Osteoblast (primary cell): Measurements from ENCODE around the gene STRIT1. TPM values are rescaled to one million over a fixed set of nuclear protein-coding genes. Genes with fewer than 3 reads are reported as not detected.
"Not testable (repeated sequence)": the region's sequence is repeated elsewhere in the genome, so short reads cannot be mapped to it uniquely, and the experiment has no call there.

ENCODE experiments used
- DNase-seq: peaks from one replicate; pipeline ENCODE4 v3.0.0; 2011; ENCODE audit warnings: low spot score, mixed read lengths; ENCODE audit not compliant: insufficient read length; ENCODE audit errors: missing footprints
- H2AFZ ChIP-seq: 2 replicates; pipeline ENCODE4 v1.6.0; 2011; ENCODE audit warnings: mild to moderate bottlenecking, low read length
- H3K27ac ChIP-seq: 2 replicates; pipeline ENCODE4 v1.5.1; 2011; ENCODE audit warnings: mild to moderate bottlenecking, low read depth, low read length, moderate library complexity
- H3K27me3 ChIP-seq: 2 replicates; pipeline ENCODE4 v1.6.0; 2012; ENCODE audit warnings: mild to moderate bottlenecking, control low read depth, inconsistent platforms, low read length, moderate library complexity; ENCODE audit not compliant: insufficient read depth
- H3K36me3 ChIP-seq: 2 replicates; pipeline ENCODE4 v1.5.1; 2011; ENCODE audit warnings: mild to moderate bottlenecking, low read length, control low read depth, moderate library complexity; ENCODE audit not compliant: insufficient read depth
- H3K4me1 ChIP-seq: 2 replicates; pipeline ENCODE4 v1.5.1; 2011; ENCODE audit warnings: mild to moderate bottlenecking, low read length, control low read depth, moderate library complexity; ENCODE audit not compliant: insufficient read depth
- H3K4me2 ChIP-seq: 2 replicates; pipeline ENCODE4 v1.6.0; 2011; ENCODE audit warnings: mild to moderate bottlenecking, low read length; ENCODE audit not compliant: insufficient read depth
- H3K4me3 ChIP-seq: fragments of 200-600 bp; sonication (generic); 3 replicates; pipeline ENCODE4 v1.5.1; 2012; ENCODE audit warnings: mild to moderate bottlenecking, low read length, inconsistent platforms; ENCODE audit not compliant: insufficient read depth
- H3K79me2 ChIP-seq: 2 replicates; pipeline ENCODE4 v1.6.0; 2012; ENCODE audit warnings: mild to moderate bottlenecking, low read length, control low read depth, inconsistent platforms; ENCODE audit not compliant: insufficient read depth
- H3K9me3 ChIP-seq: 2 replicates; pipeline ENCODE4 v1.5.1; 2011; ENCODE audit warnings: low read depth, low read length, control low read depth
- H4K20me1 ChIP-seq: 2 replicates; pipeline ENCODE4 v1.6.0; 2012; ENCODE audit warnings: mild to moderate bottlenecking, low read length, control low read depth; ENCODE audit not compliant: insufficient read depth
- CTCF ChIP-seq: IDR thresholded peaks from 2 replicates; pipeline ENCODE4 v1.5.1; 2011; ENCODE audit warnings: mild to moderate bottlenecking, low read depth, low read length, moderate library complexity; ENCODE audit errors: extremely low read depth
- total RNA-seq: library from RNA; depleted of rRNA; stranded (reverse); fragments of >200 nt; gene quantifications from 2 replicates; pipeline ENCODE4 v1.2.3, GENCODE V29; 2012

STRIT1 gene
- total RNA-seq, 1 donor, result not detected

- no peak for TF ChIP-seq CTCF
Measured at GRCh38 chr3:155285936-155286335, 7.5 kb downstream of the STRIT1 start.

GRCh38 chr3:155283092-155284056, 10.1 kb downstream of the STRIT1 start:
- peaks cover 15% of the 10 kb centered on the region for H3K4me1 ChIP-seq
- DNase-seq, result no peak
- no peaks in the 10 kb centered on the region for H3K79me2 ChIP-seq
- no peaks in the 10 kb centered on the region for H4K20me1 ChIP-seq
- TF ChIP-seq CTCF, result no peak
- no peak overlapping the region for H3K4me2 ChIP-seq
- no peaks in the 10 kb centered on the region for H3K9me3 ChIP-seq
- H3K36me3 ChIP-seq, result no peaks in the 10 kb centered on the region
- H3K4me3 ChIP-seq, result no peak overlapping the region
- no peak overlapping the region for H2AFZ ChIP-seq
- H3K27me3 ChIP-seq, result no peaks in the 10 kb centered on the region
- no peak overlapping the region for H3K27ac ChIP-seq

More at GRCh38 chr3:155285936-155286335, 7.5 kb downstream of the STRIT1 start:
- Histone ChIP-seq H4K20me1 (no peaks in the 10 kb centered on the region), H3K27ac (no peak overlapping the region), H3K79me2 (no peaks in the 10 kb centered on the region), H3K36me3 (no peaks in the 10 kb centered on the region), H3K4me1 (peaks cover 15% of the 10 kb centered on the region), H3K4me3 (no peak overlapping the region), H3K9me3 (no peaks in the 10 kb centered on the region), H2AFZ (no peak overlapping the region), H3K4me2 (no peak overlapping the region), H3K27me3 (no peaks in the 10 kb centered on the region)
- no peak for DNase-seq

- peak overlapping the region; percentile 53 for H2AFZ ChIP-seq
- H3K36me3 ChIP-seq, result no peaks in the 10 kb centered on the region
- H3K4me1 ChIP-seq, result peaks cover 15% of the 10 kb centered on the region
- H3K4me2 ChIP-seq, result peak overlapping the region; percentile 40
- peak overlapping the region; percentile 42 for H3K4me3 ChIP-seq
- no peak for DNase-seq
- H3K9me3 ChIP-seq, result no peaks in the 10 kb centered on the region
- H3K27me3 ChIP-seq, result no peaks in the 10 kb centered on the region
- no peaks in the 10 kb centered on the region for H3K79me2 ChIP-seq
- no peak for TF ChIP-seq CTCF
- peak overlapping the region; percentile 28 for H3K27ac ChIP-seq
- no peaks in the 10 kb centered on the region for H4K20me1 ChIP-seq
Measured at GRCh38 chr3:155282385-155283091, 10.9 kb downstream of the STRIT1 start.

GRCh38 chr3:155281912-155282311, 11.6 kb downstream of the STRIT1 start:
- peak overlapping the region; percentile 53 for H2AFZ ChIP-seq
- peaks cover 15% of the 10 kb centered on the region for H3K4me1 ChIP-seq
- H3K27ac ChIP-seq, result no peak overlapping the region
- no peaks in the 10 kb centered on the region for H3K9me3 ChIP-seq
- no peak for TF ChIP-seq CTCF
- H3K36me3 ChIP-seq, result no peaks in the 10 kb centered on the region
- no peaks in the 10 kb centered on the region for H3K27me3 ChIP-seq
- DNase-seq, result no peak
- H3K4me3 ChIP-seq, result peak overlapping the region; percentile 42
- H3K79me2 ChIP-seq, result no peaks in the 10 kb centered on the region
- peak overlapping the region; percentile 40 for H3K4me2 ChIP-seq
- no peaks in the 10 kb centered on the region for H4K20me1 ChIP-seq

GRCh38 chr3:155276089-155276488, 17.4 kb downstream of the STRIT1 start:
- H3K27ac ChIP-seq, H2AFZ ChIP-seq, H3K4me1 ChIP-seq, H3K79me2 ChIP-seq, H3K27me3 ChIP-seq, H3K9me3 ChIP-seq, H3K4me2 ChIP-seq, H3K36me3 ChIP-seq, H4K20me1 ChIP-seq, DNase-seq, H3K4me3 ChIP-seq: not testable (repeated sequence)
